Astrocyte (in vitro differentiated cells and primary cell): ENCODE measurements around the gene PRDX5.

Experiments used
- EZH2 ChIP-seq: IDR thresholded peaks from 2 replicates; pipeline ENCODE4 v1.6.1; 2012; ENCODE audit warnings: mild to moderate bottlenecking, low read length, inconsistent platforms; ENCODE audit not compliant: insufficient read depth
- TF ChIP-seq, protein P1 (sequence below): IDR thresholded peaks from 2 replicates; pipeline ENCODE4 v1.5.1; 2011; ENCODE audit warnings: low read depth, mild to moderate bottlenecking, inconsistent platforms, low read length, moderate library complexity; ENCODE audit not compliant: insufficient read depth

GRCh38 chr11:64364911-64365310, 47.0 kb downstream of the PRDX5 start:
- TF ChIP-seq, protein P1, sequence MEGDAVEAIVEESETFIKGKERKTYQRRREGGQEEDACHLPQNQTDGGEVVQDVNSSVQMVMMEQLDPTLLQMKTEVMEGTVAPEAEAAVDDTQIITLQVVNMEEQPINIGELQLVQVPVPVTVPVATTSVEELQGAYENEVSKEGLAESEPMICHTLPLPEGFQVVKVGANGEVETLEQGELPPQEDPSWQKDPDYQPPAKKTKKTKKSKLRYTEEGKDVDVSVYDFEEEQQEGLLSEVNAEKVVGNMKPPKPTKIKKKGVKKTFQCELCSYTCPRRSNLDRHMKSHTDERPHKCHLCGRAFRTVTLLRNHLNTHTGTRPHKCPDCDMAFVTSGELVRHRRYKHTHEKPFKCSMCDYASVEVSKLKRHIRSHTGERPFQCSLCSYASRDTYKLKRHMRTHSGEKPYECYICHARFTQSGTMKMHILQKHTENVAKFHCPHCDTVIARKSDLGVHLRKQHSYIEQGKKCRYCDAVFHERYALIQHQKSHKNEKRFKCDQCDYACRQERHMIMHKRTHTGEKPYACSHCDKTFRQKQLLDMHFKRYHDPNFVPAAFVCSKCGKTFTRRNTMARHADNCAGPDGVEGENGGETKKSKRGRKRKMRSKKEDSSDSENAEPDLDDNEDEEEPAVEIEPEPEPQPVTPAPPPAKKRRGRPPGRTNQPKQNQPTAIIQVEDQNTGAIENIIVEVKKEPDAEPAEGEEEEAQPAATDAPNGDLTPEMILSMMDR: no peak
- TF ChIP-seq EZH2: no peak
